GM13976 (cell line): Measurements from ENCODE around the gene ARID5B.

Experiments
- DNase-seq: peaks from one replicate; pipeline ENCODE4 v3.0.0; 2012; ENCODE audit warnings: low spot score
- in situ Hi-C: fragments of 300-500 bp; cut with MboI; formaldehyde crosslinking; loops from one replicate; pipeline ENCODE4 v1.12.0; 2022; ENCODE audit warnings: low sequenced_read_pairs, mixed read lengths, inconsistent platforms; ENCODE audit not compliant: unreplicated experiment
- TF ChIP-seq, protein P1 (sequence below): IDR thresholded peaks from 2 replicates; pipeline ENCODE4 v1.5.1; 2012; ENCODE audit warnings: borderline replicate concordance, mild to moderate bottlenecking; ENCODE audit not compliant: insufficient read depth; ENCODE audit errors: extremely low read depth, missing control alignments, control extremely low read depth

The ARID5B gene

DNA sequence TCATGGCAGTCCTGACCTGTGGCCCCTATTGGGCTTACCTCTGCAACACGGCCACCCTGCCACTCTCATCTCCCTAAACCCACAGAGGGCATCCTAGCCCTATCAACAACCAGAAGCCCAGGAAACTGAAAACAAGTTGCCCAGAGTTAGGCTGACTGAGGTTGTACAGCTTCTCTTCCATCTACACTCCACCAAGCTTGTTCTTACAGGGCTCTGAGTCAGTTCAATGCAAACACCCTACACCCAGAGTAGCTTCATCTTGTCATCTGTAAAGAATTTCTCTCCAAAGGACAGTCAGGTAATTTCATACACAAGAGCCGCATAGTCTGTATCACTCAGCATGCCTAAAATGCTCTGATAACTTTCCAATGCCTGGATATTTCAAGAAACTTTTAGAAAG, 175.4 kb downstream of the ARID5B start:
- no peak for DNase-seq
- in situ Hi-C loops: no loop called here
- TF ChIP-seq, protein P1, sequence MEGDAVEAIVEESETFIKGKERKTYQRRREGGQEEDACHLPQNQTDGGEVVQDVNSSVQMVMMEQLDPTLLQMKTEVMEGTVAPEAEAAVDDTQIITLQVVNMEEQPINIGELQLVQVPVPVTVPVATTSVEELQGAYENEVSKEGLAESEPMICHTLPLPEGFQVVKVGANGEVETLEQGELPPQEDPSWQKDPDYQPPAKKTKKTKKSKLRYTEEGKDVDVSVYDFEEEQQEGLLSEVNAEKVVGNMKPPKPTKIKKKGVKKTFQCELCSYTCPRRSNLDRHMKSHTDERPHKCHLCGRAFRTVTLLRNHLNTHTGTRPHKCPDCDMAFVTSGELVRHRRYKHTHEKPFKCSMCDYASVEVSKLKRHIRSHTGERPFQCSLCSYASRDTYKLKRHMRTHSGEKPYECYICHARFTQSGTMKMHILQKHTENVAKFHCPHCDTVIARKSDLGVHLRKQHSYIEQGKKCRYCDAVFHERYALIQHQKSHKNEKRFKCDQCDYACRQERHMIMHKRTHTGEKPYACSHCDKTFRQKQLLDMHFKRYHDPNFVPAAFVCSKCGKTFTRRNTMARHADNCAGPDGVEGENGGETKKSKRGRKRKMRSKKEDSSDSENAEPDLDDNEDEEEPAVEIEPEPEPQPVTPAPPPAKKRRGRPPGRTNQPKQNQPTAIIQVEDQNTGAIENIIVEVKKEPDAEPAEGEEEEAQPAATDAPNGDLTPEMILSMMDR: no peak

DNA sequence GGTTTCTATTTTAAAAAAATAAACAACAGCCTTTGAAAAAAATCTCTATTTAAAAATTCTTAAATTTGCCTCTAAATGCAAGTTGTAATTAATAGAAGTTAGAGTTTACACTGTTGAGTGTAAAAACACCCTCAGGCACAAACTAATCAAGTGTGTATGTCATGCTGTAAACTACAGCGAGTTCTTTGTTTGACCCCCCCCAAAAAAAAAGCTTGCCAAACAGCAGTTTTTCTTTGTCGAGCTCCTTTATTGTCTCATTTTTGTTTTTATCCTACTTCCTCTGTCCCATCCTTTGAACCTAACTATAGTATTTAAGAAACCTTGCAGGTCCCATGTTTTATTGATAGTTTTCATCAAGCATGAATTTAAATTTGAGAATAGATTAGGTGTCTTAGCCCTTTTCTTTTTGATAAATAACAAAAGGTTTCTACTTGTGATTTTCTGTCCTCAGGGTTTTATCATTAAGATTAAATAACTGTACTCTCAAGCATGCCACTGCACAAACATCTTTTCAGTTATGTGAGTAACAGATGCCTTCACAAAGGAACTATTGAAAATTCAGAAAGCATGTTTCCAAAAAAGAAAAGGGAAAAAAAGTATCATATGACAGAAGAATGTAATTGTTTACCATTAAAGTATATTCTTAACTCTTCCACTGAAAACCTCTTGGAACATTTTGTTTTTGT, 176.0 kb downstream of the ARID5B start:
- TF ChIP-seq, protein P1: no peak

DNA sequence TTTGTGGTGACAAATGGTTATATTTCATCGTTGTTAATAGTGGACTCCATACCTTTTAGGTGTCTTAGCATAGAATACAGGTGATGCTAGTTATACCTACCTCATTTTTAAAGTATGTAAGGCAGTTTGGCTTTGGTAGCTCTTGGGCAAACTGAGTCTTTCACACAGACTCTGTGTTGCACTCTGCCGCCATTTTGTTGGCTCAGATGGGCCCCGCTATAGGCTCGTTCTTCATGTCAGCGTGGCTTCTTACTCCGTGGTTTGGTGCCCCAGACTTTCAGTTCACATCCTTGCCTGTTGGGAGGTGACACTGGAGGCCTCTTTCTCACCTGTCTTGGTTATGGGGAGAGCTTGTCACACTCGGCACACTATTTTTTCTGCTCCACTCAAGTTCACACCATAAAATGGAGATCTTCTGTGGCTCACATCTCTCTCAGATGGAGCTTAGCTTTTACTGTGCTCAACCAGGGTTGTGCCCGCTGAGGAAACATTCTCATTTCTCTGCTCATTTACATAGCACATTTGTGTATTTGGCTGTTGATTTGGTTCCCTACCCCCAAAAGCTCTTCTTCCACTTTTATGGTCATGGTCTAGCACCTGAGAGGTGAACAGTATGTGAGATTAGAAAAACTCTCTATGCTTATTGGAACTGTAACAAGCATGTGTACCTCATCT, 178.5 kb downstream of the ARID5B start:
- TF ChIP-seq, protein P1: no peak

More for the DNA sequence above, 176.0 kb downstream of the ARID5B start:
- in situ Hi-C loops: no loop called here
- DNase-seq: no peak

DNA sequence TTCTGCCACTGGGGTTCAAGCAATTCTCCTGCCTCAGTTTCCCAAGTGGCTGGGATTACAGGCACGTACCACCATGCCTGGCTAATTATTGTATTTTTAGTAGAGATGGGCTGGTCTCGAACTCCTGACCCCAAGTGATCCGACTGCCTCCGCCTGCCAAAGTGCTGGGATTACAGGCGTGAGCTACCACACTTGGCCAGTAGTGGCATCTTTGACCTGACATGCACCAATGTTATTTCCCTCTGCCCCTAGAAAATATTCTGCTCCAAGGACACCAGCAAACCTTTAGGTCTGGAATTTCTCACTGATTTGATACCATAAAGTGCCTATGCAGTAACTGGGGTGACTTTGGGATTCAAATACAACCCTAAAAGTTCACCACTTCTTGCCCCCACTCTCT, 179.4 kb downstream of the ARID5B start:
- DNase-seq: no peak
- TF ChIP-seq, protein P1: no peak
- in situ Hi-C loops: no loop called here

More for the DNA sequence above, 178.5 kb downstream of the ARID5B start:
- in situ Hi-C loops: no loop called here
- DNase-seq: no peak

DNA sequence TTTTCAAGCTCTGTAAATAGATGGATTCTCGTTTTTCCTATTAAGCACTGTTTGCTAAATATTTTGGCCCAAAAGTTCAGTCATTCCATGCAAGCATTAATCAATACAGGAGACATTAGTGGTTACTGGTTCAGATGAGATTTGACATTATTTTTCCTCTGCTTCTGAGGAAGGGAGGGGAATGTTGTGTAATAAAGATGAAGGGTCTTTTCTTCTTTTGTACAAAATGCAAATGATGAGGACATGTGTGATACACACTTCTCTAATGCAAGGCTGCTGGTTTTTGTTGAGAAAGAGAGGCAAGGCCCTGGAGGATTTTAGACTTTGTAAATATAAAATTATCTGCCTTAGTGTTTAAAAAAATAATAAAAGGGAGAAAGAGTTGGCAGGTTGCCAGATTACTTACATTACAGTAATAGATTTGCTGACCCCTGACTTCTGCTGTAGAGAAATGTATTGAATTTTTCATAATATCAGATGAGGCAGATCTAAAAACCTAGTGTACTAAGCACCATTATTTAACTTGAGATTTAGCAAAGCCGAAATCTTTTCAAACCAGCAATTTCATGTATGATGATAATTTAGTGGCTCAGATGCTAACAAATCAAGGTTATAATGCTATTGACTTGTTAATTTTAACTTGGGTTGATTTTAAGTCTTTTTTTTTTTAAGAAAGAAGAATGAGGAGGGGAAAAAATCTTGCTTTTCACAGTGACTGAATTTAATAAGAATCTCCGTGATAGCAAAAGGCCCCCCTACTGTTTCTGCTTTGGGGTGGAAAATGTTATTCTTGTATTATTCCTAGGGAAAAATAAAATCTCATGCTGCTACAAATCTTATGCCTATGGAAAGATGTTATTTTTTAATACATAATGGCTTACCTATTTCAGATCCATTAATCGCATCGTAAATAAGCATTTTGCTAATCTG, 180.1 kb downstream of the ARID5B start:
- TF ChIP-seq, protein P1: no peak
- DNase-seq: no peak
- in situ Hi-C loops: no loop called here

DNA sequence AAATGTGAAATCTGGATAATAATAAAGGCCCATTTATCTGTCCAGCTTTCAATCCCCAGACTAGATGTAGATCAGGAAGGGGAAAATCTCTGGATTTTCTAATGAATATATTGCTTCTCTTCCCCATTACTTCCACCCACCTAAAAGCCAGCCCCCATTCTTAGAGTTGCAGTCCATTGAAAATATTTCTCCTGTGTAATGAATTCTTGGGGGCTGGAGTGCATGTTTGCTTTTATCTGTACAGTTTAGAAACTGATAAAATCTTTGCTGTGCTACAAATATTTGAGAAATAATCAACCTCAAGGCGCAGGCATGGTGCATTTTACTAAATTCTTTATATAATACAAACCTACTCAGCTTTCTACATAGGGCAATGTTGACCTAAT, 180.8 kb downstream of the ARID5B start:
- no peak for DNase-seq
- TF ChIP-seq, protein P1: no peak
- in situ Hi-C loops: no loop called here
